ENCODE data around the gene TRAF7.

GRCh38 chr16:2199621-2200139, 44.1 kb downstream of the TRAF7 start:
- TF ChIP-seq CTCF (IDR thresholded peaks at IDR 0.05; ENCODE audit: low read depth, low read length, poor library complexity, severe bottlenecking), result no peak
- no peak for TF ChIP-seq EZH2phosphoT487 (IDR thresholded peaks at IDR 0.05; ENCODE audit: borderline replicate concordance, low read length)
